Measurements from ENCODE around the gene KCNE4.

- TF ChIP-seq CTCF (IDR thresholded peaks at IDR 0.05; ENCODE audit: low read depth, low read length): no peak
- no peak for TF ChIP-seq POLR2A (IDR thresholded peaks at IDR 0.05; ENCODE audit: extremely low read depth, insufficient read length)
Observed at GRCh38 chr2:223053484-223054192, 1.6 kb downstream of the KCNE4 start.

All from NB4 (cell line).